ENCODE results near the gene FGFR2. TPM values are rescaled to one million over a fixed set of nuclear protein-coding genes. Genes with fewer than 3 reads are reported as not detected.

Gene FGFR2
- total RNA-seq, 2 experiments from 2014 or later = not detected

GRCh38 chr10:121495719-121496118, 102.5 kb downstream of the FGFR2 start:
- no peak for DNase-seq (ENCODE audit: low spot score)
- no peaks in the 10 kb centered on the region for H3K4me1 ChIP-seq (ENCODE audit: insufficient read depth, low read length, poor library complexity, severe bottlenecking)
- ChIA-PET CTCF (ENCODE audit: unreplicated experiment) (no interaction called here), POLR2A (interaction anchor here (0.7 kb wide), 1 partner anchor 24 kb away, joined by 3 read pairs; no protein-coding TSS in a partner anchor)
- H3K79me2 ChIP-seq (ENCODE audit: insufficient read depth, low read depth, low read length) = no peaks in the 10 kb centered on the region
- no peak overlapping the region for H3K27ac ChIP-seq (ENCODE audit: low read depth, low read length, poor library complexity, severe bottlenecking)
- no peaks in the 10 kb centered on the region for H3K9me3 ChIP-seq (ENCODE audit: low read length)
- TF ChIP-seq EZH2phosphoT487 (IDR thresholded peaks at IDR 0.05; ENCODE audit: borderline replicate concordance, low read depth, low read length) = no peak
- no peak for TF ChIP-seq CTCF (conservative IDR thresholded peaks at IDR 0.05; ENCODE audit: low read length)
- no peaks in the 10 kb centered on the region for H3K36me3 ChIP-seq (ENCODE audit: insufficient read depth, low read length)
- no peaks in the 10 kb centered on the region for H4K20me1 ChIP-seq (ENCODE audit: insufficient read depth, low read length)
- intact Hi-C loops (cut with micrococcal nuclease; ENCODE audit: unreplicated experiment) = no loop called here
- H3K9me2 ChIP-seq (ENCODE audit: insufficient read depth, low read length) = no peaks in the 10 kb centered on the region
- no TSS peak for BruUV-seq (replicated peaks)
- no peak overlapping the region for H3K4me2 ChIP-seq (ENCODE audit: low read length)
- H3K4me3 ChIP-seq (ENCODE audit: low read depth, low read length, poor library complexity, severe bottlenecking) = no peak overlapping the region
- H2AFZ ChIP-seq (ENCODE audit: low read length) = no peak overlapping the region

DNA sequence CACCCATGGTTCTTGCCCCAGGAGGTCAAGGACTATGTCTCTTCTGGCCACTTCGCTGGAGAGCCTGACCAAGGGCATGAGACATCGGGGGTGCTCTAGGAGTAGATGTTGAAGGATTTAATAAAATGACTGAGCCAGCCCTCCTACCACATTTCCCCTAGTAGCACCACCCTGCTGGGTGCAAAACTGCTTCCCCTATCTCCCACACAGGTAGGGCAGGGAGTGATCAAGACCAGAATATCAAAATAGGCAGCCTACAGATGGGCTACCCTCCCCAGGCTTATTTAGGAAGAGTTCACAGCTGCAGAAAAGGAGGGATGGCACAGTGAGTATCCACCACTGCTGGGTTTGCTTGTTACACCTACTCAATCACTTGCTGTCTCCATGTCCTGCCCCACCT, 103.9 kb downstream of the FGFR2 start:
- no peaks in the 10 kb centered on the region for H3K9me3 ChIP-seq (ENCODE audit: low read length)
- H2AFZ ChIP-seq (ENCODE audit: low read length) = no peak overlapping the region
- no peaks in the 10 kb centered on the region for H3K9me2 ChIP-seq (ENCODE audit: insufficient read depth, low read length)
- no peaks in the 10 kb centered on the region for H3K79me2 ChIP-seq (ENCODE audit: insufficient read depth, low read depth, low read length)
- no peak for TF ChIP-seq EZH2phosphoT487 (IDR thresholded peaks at IDR 0.05; ENCODE audit: borderline replicate concordance, low read depth, low read length)
- no peak overlapping the region for H3K4me2 ChIP-seq (ENCODE audit: low read length)
- no peaks in the 10 kb centered on the region for H4K20me1 ChIP-seq (ENCODE audit: insufficient read depth, low read length)
- no peaks in the 10 kb centered on the region for H3K36me3 ChIP-seq (ENCODE audit: insufficient read depth, low read length)
- no peak overlapping the region for H3K4me3 ChIP-seq (ENCODE audit: low read depth, low read length, poor library complexity, severe bottlenecking)
- H3K27ac ChIP-seq (ENCODE audit: low read depth, low read length, poor library complexity, severe bottlenecking) = no peak overlapping the region
- ChIA-PET CTCF (ENCODE audit: unreplicated experiment) (no interaction called here), POLR2A (no interaction called here)
- no peak for DNase-seq (ENCODE audit: low spot score)
- BruUV-seq (replicated peaks) = no TSS peak
- intact Hi-C loops (cut with micrococcal nuclease; ENCODE audit: unreplicated experiment) = no loop called here
- no peaks in the 10 kb centered on the region for H3K4me1 ChIP-seq (ENCODE audit: insufficient read depth, low read length, poor library complexity, severe bottlenecking)

DNA sequence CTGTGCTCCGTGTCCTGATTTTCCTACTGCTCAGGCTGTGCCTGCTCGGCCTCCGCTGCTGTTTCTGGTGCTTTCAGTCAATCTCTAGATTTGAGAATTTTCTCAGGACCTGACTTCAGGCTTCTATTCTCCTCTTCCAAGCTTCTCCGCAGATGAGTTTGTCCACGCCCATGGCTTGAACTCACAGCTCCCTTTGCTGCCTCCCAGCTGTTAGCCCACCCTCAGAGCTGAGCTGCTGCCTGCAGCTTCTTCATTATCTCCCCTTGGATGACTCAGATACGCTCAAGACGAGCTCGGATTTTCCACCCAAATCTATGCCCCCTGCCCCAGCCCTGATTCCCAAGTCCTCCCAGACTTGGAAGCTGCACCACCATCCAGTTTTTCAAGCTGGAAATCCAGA, 104.7 kb downstream of the FGFR2 start:
- no peaks in the 10 kb centered on the region for H3K79me2 ChIP-seq (ENCODE audit: insufficient read depth, low read depth, low read length)
- no peaks in the 10 kb centered on the region for H3K9me3 ChIP-seq (ENCODE audit: low read length)
- no peak overlapping the region for H3K4me3 ChIP-seq (ENCODE audit: low read depth, low read length, poor library complexity, severe bottlenecking)
- BruUV-seq (replicated peaks) = no TSS peak
- no peaks in the 10 kb centered on the region for H4K20me1 ChIP-seq (ENCODE audit: insufficient read depth, low read length)
- H3K4me1 ChIP-seq (ENCODE audit: insufficient read depth, low read length, poor library complexity, severe bottlenecking) = no peaks in the 10 kb centered on the region
- ChIA-PET CTCF (ENCODE audit: unreplicated experiment) (no interaction called here), POLR2A (interaction anchor here (0.8 kb wide), 1 partner anchor 9 kb away, joined by 3 read pairs; no protein-coding TSS in a partner anchor)
- H2AFZ ChIP-seq (ENCODE audit: low read length) = no peak overlapping the region
- DNase-seq (ENCODE audit: low spot score) = no peak
- intact Hi-C loops (cut with micrococcal nuclease; ENCODE audit: unreplicated experiment) = no loop called here
- H3K4me2 ChIP-seq (ENCODE audit: low read length) = no peak overlapping the region
- no peaks in the 10 kb centered on the region for H3K9me2 ChIP-seq (ENCODE audit: insufficient read depth, low read length)
- TF ChIP-seq EZH2phosphoT487 (IDR thresholded peaks at IDR 0.05; ENCODE audit: borderline replicate concordance, low read depth, low read length) = no peak
- no peak for TF ChIP-seq CTCF (conservative IDR thresholded peaks at IDR 0.05; ENCODE audit: low read length)
- H3K27ac ChIP-seq (ENCODE audit: low read depth, low read length, poor library complexity, severe bottlenecking) = no peak overlapping the region
- H3K36me3 ChIP-seq (ENCODE audit: insufficient read depth, low read length) = no peaks in the 10 kb centered on the region

Measured in OCI-LY7 (cell line).